ENCODE data around the gene LAG3. TPM values are rescaled to one million over a fixed set of nuclear protein-coding genes. Genes with fewer than 3 reads are reported as not detected.
"Not testable (repeated sequence)": the region's sequence is repeated elsewhere in the genome, so short reads cannot be mapped to it uniquely, and the experiment has no call there.

The LAG3 gene
- 0.16 TPM in 1 of 2 replicates, not detected in the other for total RNA-seq (2014; rRNA removed; shearing (Covaris generic))

DNA sequence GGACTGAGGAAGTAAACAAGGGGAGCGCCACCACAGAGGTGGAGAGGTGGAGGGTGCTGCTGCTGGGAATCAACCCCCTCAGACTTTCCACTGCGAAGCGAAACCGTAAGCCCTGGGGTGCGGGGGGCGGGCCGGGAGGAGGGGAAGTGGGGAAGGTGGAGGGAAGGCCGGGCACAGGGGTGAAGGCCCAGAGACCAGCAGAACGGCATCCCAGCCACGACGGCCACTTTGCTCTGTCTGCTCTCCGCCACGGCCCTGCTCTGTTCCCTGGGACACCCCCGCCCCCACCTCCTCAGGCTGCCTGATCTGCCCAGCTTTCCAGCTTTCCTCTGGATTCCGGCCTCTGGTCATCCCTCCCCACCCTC is at the start of gene LAG3:
Gene LAG3, plus strand, starts transcription at position 190 of the 365 bp plus-strand sequence. CDS start 333 bp downstream, outside the sequence.
- Histone ChIP-seq H3K36me3 (no peaks in the 10 kb centered on the region), H3K4me3 (no peak within 1 kb of the TSS), H3K27me3 (no peaks in the 10 kb centered on the region), H3K9me3 (replicated peaks) (no peaks in the 10 kb centered on the region), H3K27ac (no peak within 1 kb of the TSS), H3K4me1 (peaks cover 8% of the 10 kb centered on the region; the same call in 1 of the 2 replicates)
- DNase-seq, result no peak

DNA sequence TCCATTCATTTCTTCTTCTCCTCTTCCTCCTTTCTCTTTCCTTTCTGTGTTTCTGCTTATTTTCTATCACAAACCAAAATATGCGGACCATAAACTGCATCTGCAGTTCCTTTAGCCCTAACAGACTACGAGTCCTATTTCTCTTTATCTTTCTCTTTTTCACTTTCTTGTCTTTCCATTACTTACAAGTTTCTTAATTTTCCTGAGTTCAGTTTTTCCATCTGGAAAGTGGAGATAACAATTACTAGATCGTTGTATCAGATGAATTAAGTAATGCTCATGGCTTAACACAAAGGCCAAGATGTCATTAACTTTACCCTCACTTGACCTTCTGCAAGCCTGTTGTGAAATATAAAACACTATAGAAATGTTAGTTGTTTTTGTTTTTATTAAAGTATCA is 49.5 kb upstream of the LAG3 start:
- H3K36me3 ChIP-seq, result no peaks in the 10 kb centered on the region
- H3K4me3 ChIP-seq, result no peak overlapping the region; the same call in 1 of the 2 replicates
- H3K9me3 ChIP-seq (replicated peaks), result no peaks in the 10 kb centered on the region
- no peak for DNase-seq
- no peaks in the 10 kb centered on the region for H3K27me3 ChIP-seq
- peaks cover 4% of the 10 kb centered on the region; the same call in 1 of the 2 replicates for H3K4me1 ChIP-seq
- no peak overlapping the region for H3K27ac ChIP-seq

DNA sequence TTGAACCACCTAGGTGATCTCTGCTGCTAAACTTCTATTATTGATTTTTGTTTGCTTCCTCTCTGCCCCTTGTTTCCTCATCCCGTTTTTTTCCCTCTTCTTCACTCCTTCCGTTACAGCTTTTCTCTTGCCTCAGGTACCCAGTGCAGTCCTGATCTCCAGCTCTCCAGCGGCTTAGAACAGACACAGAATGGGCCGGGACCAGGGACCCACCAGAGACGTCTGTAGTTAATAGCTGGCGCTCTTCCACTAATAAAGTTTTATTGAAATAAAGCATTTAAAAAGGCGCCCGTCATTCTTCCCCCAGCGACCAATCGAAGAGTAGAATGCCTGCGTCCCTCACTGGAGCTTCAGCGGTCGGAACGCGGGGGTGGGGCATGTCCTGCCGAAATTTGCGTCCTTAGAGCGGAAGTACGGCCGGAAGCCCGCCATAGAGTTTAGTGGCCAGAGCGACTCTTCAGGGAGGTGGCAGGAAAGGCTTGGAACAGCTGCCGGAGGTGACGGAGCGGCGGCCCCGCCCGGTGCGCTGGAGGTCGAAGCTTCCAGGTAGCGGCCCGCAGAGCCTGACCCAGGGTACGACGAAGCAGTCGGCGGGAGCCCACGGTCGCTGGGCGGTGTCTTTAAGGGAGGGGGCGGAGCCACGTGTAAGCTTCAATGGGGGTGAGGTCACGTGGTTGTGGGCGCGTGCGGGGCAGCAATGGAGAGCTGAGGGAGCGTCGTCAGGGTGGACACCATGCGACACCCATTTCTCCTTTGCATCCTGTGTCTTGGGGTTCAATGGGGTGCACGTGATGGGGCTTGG is 48.5 kb upstream of the LAG3 start, which contains the start of gene COPS7A:
Gene COPS7A, plus strand, starts transcription at position 440 of the 802 bp plus-strand sequence. CDS start 611 bp downstream, outside the sequence.
- DNase-seq, result peak; percentile 98 to 99
- Histone ChIP-seq H3K9me3 (replicated peaks) (no peaks in the 10 kb centered on the region), H3K36me3 (no peaks in the 10 kb centered on the region), H3K4me3 (peak within 1 kb of the TSS; percentile 61), H3K4me1 (peaks cover 4% of the 10 kb centered on the region; the same call in 1 of the 2 replicates), H3K27me3 (no peaks in the 10 kb centered on the region), H3K27ac (peak within 1 kb of the TSS; percentile 79)

DNA sequence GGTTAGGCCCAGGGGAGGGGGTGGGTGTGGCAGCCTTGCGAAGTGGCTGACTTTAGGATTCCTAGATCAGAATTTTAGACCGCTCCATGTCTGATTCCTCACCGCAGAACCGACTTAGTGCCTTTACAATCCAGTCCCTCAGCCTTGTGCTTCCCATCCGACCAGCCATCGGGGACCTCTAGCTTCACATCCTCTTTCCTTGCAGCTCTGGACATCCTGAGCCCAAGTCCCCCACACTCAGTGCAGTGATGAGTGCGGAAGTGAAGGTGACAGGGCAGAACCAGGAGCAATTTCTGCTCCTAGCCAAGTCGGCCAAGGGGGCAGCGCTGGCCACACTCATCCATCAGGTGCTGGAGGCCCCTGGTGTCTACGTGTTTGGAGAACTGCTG is 47.9 kb upstream of the LAG3 start:
- Histone ChIP-seq H3K9me3 (replicated peaks) (no peaks in the 10 kb centered on the region), H3K27ac (peak overlapping the region; percentile 79), H3K4me3 (peak overlapping the region; percentile 61), H3K36me3 (no peaks in the 10 kb centered on the region), H3K27me3 (no peaks in the 10 kb centered on the region), H3K4me1 (peaks cover 4% of the 10 kb centered on the region; the same call in 1 of the 2 replicates)
- DNase-seq, result peak in 1 of 2 experiments; percentile 21

DNA sequence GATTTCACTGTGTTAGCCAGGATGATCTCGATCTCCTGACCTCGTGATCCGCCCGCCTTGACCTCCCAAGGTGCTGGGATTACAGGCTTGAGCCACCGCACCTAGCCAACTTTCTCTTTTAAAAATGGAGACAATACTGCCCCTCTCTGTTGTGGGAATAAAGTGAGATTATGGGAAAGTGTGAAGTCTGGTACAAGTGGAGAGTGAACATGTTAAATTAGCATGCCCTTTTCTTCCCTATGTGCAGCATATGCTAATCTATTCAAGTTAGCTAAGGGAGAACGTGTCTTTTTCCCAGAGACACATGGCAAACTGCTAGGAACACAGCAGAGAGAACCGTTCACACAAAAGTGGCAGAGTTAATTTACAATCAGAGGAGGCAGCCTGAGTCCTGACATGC is 47.0 kb upstream of the LAG3 start:
- no peak for DNase-seq
- Histone ChIP-seq H3K27me3 (no peaks in the 10 kb centered on the region), H3K4me1 (peaks cover 4% of the 10 kb centered on the region; the same call in 1 of the 2 replicates), H3K27ac (no peak overlapping the region), H3K9me3 (replicated peaks) (no peaks in the 10 kb centered on the region), H3K4me3 (no peak overlapping the region), H3K36me3 (peaks cover 4% of the 10 kb centered on the region)

DNA sequence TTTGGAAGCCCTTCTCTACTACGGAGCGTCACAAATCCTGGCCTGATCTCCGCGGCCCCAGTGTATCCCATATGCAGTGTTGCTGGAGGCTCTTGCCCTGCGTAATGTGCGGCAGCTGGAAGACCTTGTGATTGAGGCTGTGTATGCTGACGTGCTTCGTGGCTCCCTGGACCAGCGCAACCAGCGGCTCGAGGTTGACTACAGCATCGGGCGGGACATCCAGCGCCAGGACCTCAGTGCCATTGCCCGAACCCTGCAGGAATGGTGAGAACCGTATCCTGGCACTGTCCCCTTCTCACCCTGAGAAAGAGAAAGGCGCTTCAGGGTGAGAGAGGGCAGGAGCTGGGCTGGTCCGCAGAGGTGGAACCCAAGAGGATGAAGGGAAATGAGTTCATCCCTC is 43.1 kb upstream of the LAG3 start:
- no peaks in the 10 kb centered on the region for H3K27me3 ChIP-seq
- no peaks in the 10 kb centered on the region for H3K4me1 ChIP-seq
- H3K4me3 ChIP-seq, result no peak overlapping the region
- H3K27ac ChIP-seq, result no peak overlapping the region
- H3K9me3 ChIP-seq (replicated peaks), result no peaks in the 10 kb centered on the region
- DNase-seq, result no peak
- H3K36me3 ChIP-seq, result peaks cover 14% of the 10 kb centered on the region

DNA sequence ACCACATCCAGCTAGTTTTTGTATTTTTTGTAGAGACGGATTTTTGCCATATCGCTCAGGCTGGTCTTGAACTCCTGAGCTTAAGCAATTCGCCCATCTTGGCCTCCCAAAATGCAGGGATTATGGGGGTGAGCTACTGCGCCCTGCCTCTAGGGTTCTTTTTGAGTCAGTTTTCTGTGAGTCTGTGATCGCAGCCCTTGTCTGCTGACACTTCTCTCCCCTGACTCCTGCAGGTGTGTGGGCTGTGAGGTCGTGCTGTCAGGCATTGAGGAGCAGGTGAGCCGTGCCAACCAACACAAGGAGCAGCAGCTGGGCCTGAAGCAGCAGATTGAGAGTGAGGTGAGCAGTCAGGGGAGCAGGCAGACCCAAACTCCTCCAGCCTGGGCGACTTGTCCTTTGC is 42.2 kb upstream of the LAG3 start:
- H3K27ac ChIP-seq, result no peak overlapping the region
- no peaks in the 10 kb centered on the region for H3K9me3 ChIP-seq (replicated peaks)
- no peaks in the 10 kb centered on the region for H3K27me3 ChIP-seq
- no peak for DNase-seq
- H3K4me1 ChIP-seq, result no peaks in the 10 kb centered on the region
- H3K4me3 ChIP-seq, result no peak overlapping the region
- H3K36me3 ChIP-seq, result peaks cover 14% of the 10 kb centered on the region

DNA sequence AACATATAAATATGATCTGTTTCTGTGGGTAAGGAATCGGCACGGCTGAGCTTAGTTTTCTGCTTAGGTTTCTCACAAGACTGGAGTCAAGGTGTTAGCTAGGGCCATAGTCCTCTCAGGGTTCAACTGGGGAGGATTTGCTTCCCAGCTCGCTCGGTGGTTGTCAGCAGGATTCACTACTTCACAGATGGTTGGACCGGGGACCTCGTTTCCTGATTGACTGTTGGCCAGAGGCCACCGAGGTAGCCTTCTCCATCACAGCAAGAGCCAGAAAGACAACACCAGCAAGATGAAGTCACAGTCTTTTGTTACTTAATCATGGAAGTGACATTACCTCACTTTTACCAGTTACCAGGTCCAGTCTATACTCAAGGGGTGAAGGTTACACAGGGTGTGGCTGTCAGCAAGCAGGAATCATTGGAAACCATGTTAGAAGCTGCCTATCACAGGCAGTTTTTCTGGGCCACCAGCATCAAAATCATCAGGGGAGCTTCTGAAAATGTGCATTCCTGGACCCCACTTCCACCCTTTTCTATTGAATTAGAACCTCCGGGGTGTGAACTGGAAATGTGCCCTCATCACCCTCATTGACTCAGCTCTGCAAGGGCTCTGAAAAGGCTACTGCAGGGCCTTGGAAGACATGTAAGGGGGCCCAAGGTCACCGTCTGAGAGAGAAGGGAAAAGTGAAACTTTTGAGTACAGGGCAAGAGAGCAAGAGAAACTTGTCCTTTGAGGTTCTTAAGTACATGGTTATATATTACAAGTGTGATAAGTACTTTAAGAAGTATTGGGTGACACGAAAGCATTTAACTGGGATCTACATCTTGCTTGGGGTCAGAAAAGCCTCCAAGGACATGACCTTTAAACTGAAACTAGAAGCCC is 37.6 kb upstream of the LAG3 start:
- no peak overlapping the region for H3K27ac ChIP-seq
- no peaks in the 10 kb centered on the region for H3K9me3 ChIP-seq (replicated peaks)
- no peaks in the 10 kb centered on the region for H3K27me3 ChIP-seq
- H3K36me3 ChIP-seq, result peaks cover 14% of the 10 kb centered on the region
- no peak overlapping the region for H3K4me3 ChIP-seq
- no peak for DNase-seq
- H3K4me1 ChIP-seq, result no peaks in the 10 kb centered on the region

DNA sequence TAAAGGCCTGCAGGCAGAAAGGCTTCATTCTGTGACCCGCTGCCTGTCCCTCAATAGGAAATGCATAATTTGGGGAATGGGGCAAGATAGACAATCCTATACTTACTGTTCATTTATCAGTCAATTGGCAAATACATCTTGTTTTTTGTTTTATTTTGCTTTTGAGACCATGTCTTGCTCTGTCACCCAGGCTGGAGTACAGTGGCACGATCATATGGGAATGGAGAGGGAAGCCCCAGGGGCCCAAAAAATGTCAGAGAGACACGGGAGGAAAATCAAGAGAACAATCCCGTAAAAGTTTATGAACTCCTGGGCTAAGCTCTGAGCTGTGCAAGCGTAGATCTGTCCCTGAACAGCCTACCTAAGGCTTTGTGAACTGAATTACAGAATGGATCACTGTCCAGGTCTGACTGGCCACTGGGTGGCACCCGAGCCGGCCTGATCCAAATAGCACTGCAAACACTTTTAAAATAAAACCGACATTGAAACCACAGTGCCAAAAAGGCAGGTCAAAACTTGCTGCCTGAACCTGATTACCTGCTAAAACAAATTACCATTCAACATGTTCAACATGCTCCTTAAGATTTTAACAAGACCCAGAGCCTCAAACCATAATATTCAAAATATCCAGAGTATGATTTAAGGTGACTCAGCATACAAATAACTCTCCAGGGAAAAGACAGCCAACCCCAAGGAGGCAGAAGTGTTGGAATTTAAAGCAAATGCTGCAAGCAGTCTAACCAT is 36.7 kb upstream of the LAG3 start:
- Histone ChIP-seq H3K4me3 (no peak overlapping the region), H3K27ac (no peak overlapping the region), H3K36me3 (peaks cover 7% of the 10 kb centered on the region), H3K9me3 (replicated peaks) (no peaks in the 10 kb centered on the region), H3K4me1 (no peaks in the 10 kb centered on the region), H3K27me3 (no peaks in the 10 kb centered on the region)
- DNase-seq, result peak in 1 of 2 experiments; percentile 19

DNA sequence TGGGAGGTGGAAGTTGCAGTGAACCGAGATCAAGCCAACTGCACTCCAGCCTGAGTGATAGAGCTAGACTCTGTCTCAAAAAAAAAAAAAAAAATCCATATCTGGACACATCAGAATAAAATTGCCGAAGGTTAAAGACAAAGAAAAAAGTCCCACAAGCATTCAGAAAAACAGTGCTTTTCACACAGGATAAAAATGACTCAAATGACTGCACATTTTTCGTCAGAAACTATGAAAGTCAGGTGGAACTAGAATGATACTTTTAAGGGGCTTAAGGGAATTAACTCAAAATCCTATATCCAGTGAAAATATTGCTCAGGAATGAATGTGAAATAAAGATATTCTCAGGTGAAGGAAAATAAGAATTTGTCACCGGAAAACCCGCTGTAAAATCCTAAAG is 35.6 kb upstream of the LAG3 start:
- Histone ChIP-seq H3K36me3 (no peaks in the 10 kb centered on the region), H3K4me3 (no peak overlapping the region)

DNA sequence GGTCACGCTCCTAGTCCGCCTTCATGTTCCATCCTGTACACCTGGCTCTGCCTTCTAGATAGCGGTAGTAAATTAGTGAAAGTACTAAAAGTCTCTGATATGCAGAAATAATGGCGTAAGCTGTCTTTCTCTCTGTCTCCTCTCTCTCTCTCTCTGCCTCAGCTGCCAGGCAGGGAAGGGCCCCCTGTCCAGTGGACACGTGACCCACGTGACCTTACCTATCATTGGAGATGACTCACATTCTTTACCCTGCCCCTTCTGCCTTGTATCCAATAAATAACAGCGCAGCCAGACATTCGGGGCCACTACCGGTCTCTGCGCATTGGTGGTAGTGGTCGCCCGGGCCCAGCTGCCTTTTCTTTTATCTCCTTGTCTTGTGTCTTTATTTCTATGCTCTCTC is 30.2 kb upstream of the LAG3 start:
- H3K9me3 ChIP-seq (replicated peaks); DNase-seq; H3K4me1 ChIP-seq; H3K27ac ChIP-seq; H3K27me3 ChIP-seq; H3K36me3 ChIP-seq; H3K4me3 ChIP-seq: not testable (repeated sequence)

More for the DNA sequence above, 35.6 kb upstream of the LAG3 start:
- H3K9me3 ChIP-seq (replicated peaks), result no peaks in the 10 kb centered on the region
- no peak overlapping the region for H3K27ac ChIP-seq
- no peaks in the 10 kb centered on the region for H3K4me1 ChIP-seq
- no peak for DNase-seq
- no peaks in the 10 kb centered on the region for H3K27me3 ChIP-seq

DNA sequence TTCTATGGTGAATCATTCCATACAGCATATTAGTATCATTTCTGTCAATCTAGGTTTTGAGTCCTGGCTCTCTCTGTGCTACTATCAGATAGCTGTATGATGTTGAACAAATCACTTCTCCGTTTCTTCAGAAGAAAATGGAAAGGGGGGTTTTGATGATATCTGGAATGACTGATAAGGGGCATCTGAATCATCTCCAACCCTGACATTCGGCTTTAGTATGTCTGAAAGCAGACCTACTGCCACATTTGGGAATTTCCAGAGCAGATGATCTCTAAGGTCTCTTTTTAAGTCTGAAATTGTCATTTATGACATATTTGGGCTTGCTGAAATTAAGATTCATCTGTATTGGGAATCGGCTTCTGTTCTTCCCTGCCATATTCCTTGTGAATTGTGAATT is 29.5 kb upstream of the LAG3 start:
- Histone ChIP-seq H3K9me3 (replicated peaks) (no peaks in the 10 kb centered on the region), H3K4me3 (no peak overlapping the region), H3K36me3 (peaks cover 12% of the 10 kb centered on the region), H3K27me3 (no peaks in the 10 kb centered on the region), H3K4me1 (no peaks in the 10 kb centered on the region), H3K27ac (no peak overlapping the region)
- DNase-seq, result no peak

DNA sequence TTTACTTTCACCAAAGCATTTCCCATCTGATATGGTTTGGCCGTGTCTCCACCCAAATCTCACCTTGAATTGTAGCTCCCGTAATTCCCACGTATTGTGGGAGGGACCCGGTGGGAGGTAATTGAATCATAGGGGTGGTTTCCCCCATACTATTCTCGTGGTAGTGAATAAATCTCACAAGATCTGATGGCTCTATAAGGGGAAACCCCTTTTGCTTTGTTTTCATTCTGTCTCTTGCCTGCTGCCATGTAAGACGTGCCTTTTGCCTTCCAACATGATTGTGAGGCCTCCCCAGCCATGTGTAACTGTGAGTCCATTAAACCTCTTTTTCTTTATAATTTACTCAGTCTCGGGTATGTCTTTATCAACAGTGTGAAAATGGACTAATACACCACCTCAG is 29.0 kb upstream of the LAG3 start:
- H3K27me3 ChIP-seq; DNase-seq; H3K4me1 ChIP-seq; H3K9me3 ChIP-seq (replicated peaks); H3K27ac ChIP-seq; H3K4me3 ChIP-seq: not testable (repeated sequence)
- peaks cover 17% of the 10 kb centered on the region for H3K36me3 ChIP-seq

DNA sequence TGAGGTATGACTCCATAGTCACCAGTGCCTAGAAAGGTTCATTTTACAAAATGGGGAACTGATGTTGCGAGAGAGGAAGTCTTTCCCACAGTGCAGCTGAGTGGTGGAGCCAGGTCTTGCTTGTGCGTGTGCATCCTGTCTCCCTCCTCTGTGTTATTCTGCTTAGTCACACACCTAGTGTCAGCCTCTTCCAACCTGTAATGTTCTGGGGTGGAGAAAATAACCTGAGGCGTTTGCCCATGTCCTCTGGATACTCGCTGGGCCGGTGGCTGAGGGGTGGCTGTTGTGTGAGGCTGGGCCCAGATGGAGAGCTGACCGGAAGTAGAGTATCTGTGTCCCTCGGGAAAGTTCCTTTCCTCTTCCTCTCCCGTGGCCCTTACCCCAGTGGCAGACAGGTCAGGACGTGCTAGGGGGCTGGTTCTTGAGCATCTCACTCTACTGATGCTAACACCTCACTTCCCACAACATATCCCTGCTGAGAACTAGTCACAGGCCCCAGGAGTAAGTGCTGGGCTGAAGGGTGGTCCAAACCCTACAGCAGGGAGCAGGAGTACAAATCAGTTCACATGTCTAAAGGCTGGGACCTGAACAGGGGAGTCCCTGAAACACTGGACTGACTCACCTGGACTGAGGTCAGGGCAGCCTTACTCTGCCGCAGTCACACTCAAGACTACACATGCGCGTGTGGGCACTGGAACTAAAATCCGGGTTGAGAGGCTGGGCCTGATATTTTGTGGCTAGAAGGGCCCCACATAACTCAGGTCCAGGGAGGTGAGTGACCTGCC is 26.4 kb upstream of the LAG3 start:
- no peak overlapping the region for H3K4me3 ChIP-seq
- no peaks in the 10 kb centered on the region for H3K27me3 ChIP-seq
- H3K9me3 ChIP-seq (replicated peaks), result no peaks in the 10 kb centered on the region
- DNase-seq, result no peak
- H3K36me3 ChIP-seq, result peaks cover 34% of the 10 kb centered on the region
- no peaks in the 10 kb centered on the region for H3K4me1 ChIP-seq
- no peak overlapping the region for H3K27ac ChIP-seq
